ENCODE data around the gene CAMP.
A peak's percentile ranks its signal among the peaks of the same experiment; 100 is the strongest.

CAMP gene, protein sequence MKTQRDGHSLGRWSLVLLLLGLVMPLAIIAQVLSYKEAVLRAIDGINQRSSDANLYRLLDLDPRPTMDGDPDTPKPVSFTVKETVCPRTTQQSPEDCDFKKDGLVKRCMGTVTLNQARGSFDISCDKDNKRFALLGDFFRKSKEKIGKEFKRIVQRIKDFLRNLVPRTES

DNA sequence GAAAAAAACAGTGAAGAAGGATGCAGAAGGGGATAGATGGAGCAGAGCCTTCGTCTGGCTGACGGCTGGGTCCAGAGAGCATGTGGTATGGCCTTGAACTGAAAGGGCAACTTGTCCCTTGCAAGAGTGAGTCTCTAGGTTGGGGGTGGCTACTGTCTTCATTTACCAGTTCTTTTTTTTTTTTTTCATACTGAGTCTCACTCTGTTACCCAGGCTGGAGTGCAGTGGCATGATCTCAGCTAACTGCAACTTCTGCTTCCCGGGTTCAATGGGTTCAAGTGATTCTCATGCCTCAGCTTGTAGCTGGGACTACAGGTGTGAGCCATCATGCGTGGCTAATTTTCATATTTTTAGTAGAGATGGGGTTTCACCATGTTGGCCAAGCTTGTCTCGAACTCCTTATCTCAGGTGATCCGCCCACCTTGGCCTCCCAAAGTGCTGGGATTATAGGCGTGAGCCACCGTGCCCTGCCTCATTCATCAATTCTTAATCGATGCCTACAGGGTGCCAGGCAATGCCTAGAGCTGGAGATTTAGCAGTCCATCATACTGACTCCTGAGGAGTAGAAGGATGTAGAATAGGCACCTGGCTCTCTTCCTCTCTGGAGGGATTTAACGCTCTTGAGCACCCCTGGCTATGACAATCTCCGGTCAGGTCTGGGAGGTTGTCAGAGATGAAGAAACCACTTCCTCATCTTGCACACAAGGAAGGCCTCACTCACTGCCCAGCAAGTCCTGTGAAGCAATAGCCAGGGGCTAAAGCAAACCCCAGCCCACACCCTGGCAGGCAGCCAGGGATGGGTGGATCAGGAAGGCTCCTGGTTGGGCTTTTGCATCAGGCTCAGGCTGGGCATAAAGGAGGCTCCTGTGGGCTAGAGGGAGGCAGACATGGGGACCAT is at the start of gene CAMP:
CAMP (plus strand) TSS at position 880 of the 898 bp plus-strand sequence; CDS start at position 897, 17 bp downstream.
- ATAC-seq (ENCODE audit: low read depth), result peak; percentile 76
- H3K27ac Mint-ChIP-seq, result peak within 1 kb of the TSS; percentile 84

DNA sequence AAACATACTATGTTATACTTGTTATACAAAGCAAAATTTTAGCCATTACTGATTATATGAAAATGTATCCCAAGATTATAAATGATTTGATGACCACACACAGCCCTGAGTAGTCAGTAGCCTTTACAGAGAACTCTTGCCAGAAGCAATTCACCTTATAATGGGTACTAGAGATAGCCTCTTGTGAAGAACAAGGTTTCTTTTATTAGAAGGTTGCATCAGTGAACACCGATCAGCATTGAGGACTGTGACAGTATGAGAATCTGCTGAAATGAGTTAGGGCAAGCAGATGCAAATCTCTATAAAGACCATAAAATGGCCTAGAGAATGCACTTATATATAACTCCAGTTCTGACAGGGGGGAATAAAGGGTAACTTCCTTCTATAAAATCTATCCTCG is 45.2 kb upstream of the CAMP start:
- Mint-ChIP-seq H3K27me3 (no peaks in the 10 kb centered on the region), H3K4me1 (no peaks in the 10 kb centered on the region), H3K4me3 (no peak overlapping the region), H3K9me3 (no peaks in the 10 kb centered on the region), H3K36me3 (no peaks in the 10 kb centered on the region), H3K27ac (no peak overlapping the region)
- DNase-seq (ENCODE audit: low spot score in 2 of 2), result no peak
- no peak for ATAC-seq (ENCODE audit: low read depth)

More for the DNA sequence above, at the start of gene CAMP:
- H3K4me3 Mint-ChIP-seq, result peak within 1 kb of the TSS; percentile 63
- H3K9me3 Mint-ChIP-seq, result no peaks in the 10 kb centered on the region
- DNase-seq (ENCODE audit: low spot score in 2 of 2), result peak; percentile 32 to 36
- H3K4me1 Mint-ChIP-seq, result peaks cover 50% of the 10 kb centered on the region
- H3K27me3 Mint-ChIP-seq, result no peaks in the 10 kb centered on the region
- H3K36me3 Mint-ChIP-seq, result no peaks in the 10 kb centered on the region

DNA sequence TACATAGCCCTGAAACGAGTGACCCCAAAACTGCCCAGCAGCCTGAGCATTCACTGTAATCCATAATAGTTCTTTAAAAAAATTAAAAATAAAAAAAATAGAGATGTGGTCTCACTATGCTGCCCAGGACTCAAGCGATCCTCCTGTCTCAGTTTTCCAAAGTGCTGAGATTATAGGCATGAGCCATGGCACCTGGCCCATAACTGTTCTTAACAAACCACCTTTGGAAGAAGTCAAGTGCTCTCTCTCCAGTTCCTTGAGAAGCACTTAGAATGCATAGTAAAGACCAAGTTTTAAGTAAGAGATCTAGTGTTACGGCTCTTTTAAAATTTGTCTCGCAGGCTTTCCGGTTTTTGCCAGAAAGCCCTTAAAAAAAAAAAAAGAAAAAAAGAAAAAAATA is 43.3 kb upstream of the CAMP start:
- H3K27me3 Mint-ChIP-seq, result no peaks in the 10 kb centered on the region
- no peaks in the 10 kb centered on the region for H3K36me3 Mint-ChIP-seq
- no peak overlapping the region for H3K27ac Mint-ChIP-seq
- no peak overlapping the region for H3K4me3 Mint-ChIP-seq
- H3K4me1 Mint-ChIP-seq, result no peaks in the 10 kb centered on the region
- ATAC-seq (ENCODE audit: low read depth) (no peak), DNase-seq (ENCODE audit: low spot score in 2 of 2) (no peak)
- H3K9me3 Mint-ChIP-seq, result no peaks in the 10 kb centered on the region

DNA sequence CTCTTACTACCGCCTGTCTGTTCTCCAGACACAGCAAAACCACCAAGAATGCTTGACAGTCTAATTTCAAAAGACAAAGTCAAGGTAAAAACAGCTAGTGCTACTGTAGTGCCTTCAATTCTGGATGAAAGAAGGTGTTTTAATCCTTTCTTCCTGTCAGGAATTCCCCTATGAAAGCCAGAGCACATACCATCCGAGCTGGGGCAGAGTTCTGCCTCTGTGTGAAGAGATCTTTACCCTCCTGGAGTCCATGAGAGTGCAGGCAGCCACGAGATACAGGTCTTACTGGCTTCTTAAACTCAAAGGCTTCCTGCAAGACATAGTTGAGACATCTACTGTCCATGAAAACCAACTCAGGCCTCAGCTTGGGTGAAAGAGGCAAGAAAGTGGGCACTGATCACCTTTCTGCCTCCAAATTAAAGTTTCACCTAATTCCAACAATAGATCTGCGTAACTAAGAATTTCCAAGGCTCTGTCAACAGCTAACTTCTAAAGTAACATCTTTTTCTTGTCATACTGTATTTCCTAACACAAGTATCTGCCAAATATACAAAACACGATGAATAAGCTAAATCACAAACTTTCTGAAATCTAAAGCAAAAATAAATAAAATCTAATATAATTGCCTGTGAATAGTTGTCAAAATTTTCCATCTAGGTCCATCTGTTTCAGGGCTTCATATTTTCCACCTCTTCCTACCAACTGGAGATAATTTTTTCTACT is 42.6 kb upstream of the CAMP start:
- DNase-seq (ENCODE audit: low spot score in 2 of 2), result no peak
- H3K36me3 Mint-ChIP-seq, result no peaks in the 10 kb centered on the region

DNA sequence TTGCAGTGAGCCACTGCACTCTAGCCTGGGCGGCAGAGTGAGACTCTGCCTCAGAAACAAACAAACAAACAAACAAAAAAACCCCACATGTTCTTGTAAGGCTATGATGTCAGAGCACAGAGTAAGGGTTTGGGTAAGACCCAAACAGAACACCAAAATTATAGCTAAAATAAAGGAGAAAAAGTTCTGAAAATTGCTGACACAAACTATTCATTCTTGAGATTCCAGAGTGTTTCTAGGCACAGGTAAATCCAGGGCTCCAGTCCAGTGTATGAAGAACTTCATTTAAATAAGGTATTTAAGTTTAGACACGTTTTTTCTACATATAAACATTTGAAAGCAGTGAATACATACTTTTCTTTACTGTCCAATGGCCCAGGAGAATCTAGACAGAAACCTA is 39.0 kb upstream of the CAMP start:
- Mint-ChIP-seq H3K9me3 (no peaks in the 10 kb centered on the region), H3K4me1 (peaks cover 11% of the 10 kb centered on the region), H3K36me3 (no peaks in the 10 kb centered on the region), H3K27me3 (peaks cover 7% of the 10 kb centered on the region), H3K4me3 (no peak overlapping the region), H3K27ac (no peak overlapping the region)
- no peak for DNase-seq (ENCODE audit: low spot score in 2 of 2)
- ATAC-seq (ENCODE audit: low read depth), result no peak

More for the DNA sequence above, 42.6 kb upstream of the CAMP start:
- H3K4me1 Mint-ChIP-seq, result no peaks in the 10 kb centered on the region
- no peak for ATAC-seq (ENCODE audit: low read depth)
- no peak overlapping the region for H3K27ac Mint-ChIP-seq
- H3K9me3 Mint-ChIP-seq, result no peaks in the 10 kb centered on the region
- H3K27me3 Mint-ChIP-seq, result no peaks in the 10 kb centered on the region
- H3K4me3 Mint-ChIP-seq, result no peak overlapping the region

- Mint-ChIP-seq H3K4me3 (no peak overlapping the region), H3K36me3 (no peaks in the 10 kb centered on the region), H3K9me3 (no peaks in the 10 kb centered on the region), H3K4me1 (peaks cover 11% of the 10 kb centered on the region), H3K27ac (no peak overlapping the region), H3K27me3 (peaks cover 7% of the 10 kb centered on the region)
- DNase-seq (ENCODE audit: low spot score in 2 of 2), result no peak
- no peak for ATAC-seq (ENCODE audit: low read depth)
Observed at GRCh38 chr3:48185129-48185528, 38.2 kb upstream of the CAMP start.

GRCh38 chr3:48186631-48187300 is 36.5 kb upstream of the CAMP start:
- no peak for DNase-seq (ENCODE audit: low spot score in 2 of 2)
- H3K27ac Mint-ChIP-seq, result no peak overlapping the region
- H3K27me3 Mint-ChIP-seq, result peaks cover 7% of the 10 kb centered on the region
- no peak for ATAC-seq (ENCODE audit: low read depth)
- H3K36me3 Mint-ChIP-seq, result no peaks in the 10 kb centered on the region
- H3K4me3 Mint-ChIP-seq, result peak overlapping the region; percentile 82
- peaks cover 11% of the 10 kb centered on the region for H3K4me1 Mint-ChIP-seq
- H3K9me3 Mint-ChIP-seq, result no peaks in the 10 kb centered on the region

GRCh38 chr3:48187301-48187578 is 36.1 kb upstream of the CAMP start:
- Mint-ChIP-seq H3K4me1 (peaks cover 11% of the 10 kb centered on the region), H3K36me3 (no peaks in the 10 kb centered on the region)

DNA sequence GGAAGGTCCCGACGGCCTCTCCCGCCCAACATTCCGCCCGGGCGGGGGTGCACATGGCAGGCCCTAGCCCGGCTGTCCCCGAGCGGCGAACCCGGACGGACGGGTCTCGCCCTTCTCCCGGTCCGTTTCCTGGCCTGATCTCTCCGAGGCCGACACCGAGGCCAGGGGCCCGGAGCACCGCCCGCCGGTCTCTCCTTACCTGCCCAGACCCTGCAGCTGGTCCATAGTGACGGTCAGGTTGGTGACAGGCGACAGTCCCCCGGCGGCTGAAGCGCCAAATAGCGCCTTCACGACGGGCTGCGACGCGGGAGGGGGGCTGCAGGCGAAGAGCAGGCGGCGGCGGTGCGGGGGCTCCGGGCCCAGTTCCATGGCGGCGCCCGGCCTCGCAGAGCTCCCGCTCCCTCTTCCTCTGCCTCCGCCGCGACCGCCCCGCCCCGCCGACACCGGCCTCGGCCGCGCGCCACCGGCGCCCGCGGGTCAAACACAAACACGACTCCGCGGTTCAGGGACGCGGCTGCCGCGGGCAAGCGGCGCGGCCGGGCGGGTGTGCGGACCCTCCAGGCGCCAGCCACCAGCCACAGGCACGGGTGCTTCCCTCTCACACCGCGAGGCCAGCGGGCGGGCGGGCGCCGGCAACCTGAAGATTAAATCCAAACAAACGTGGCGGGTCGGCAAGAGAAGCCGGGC is 35.6 kb upstream of the CAMP start:
- Mint-ChIP-seq H3K4me1 (peaks cover 11% of the 10 kb centered on the region), H3K4me3 (peak overlapping the region; percentile 94), H3K36me3 (no peaks in the 10 kb centered on the region), H3K27ac (peak overlapping the region; percentile 85), H3K9me3 (no peaks in the 10 kb centered on the region), H3K27me3 (peaks cover 7% of the 10 kb centered on the region)
- ATAC-seq (ENCODE audit: low read depth), result peak; percentile 2
- DNase-seq (ENCODE audit: low spot score in 2 of 2), result peak; percentile 18 to 40

More at GRCh38 chr3:48187301-48187578, 36.1 kb upstream of the CAMP start:
- Mint-ChIP-seq H3K9me3 (no peaks in the 10 kb centered on the region), H3K27me3 (peaks cover 7% of the 10 kb centered on the region), H3K4me3 (peak overlapping the region; percentile 82), H3K27ac (no peak overlapping the region)
- ATAC-seq (ENCODE audit: low read depth), result no peak
- DNase-seq (ENCODE audit: low spot score in 2 of 2), result no peak

- peak within 1 kb of the TSS; percentile 85 for H3K27ac Mint-ChIP-seq
- H3K27me3 Mint-ChIP-seq, result peaks cover 7% of the 10 kb centered on the region
- H3K4me1 Mint-ChIP-seq, result peaks cover 11% of the 10 kb centered on the region
- H3K4me3 Mint-ChIP-seq, result peak within 1 kb of the TSS; percentile 94
- ATAC-seq (ENCODE audit: low read depth) (peak; percentile 98), DNase-seq (ENCODE audit: low spot score in 2 of 2) (peak; percentile 79 to 90)
- no peaks in the 10 kb centered on the region for H3K9me3 Mint-ChIP-seq
- no peaks in the 10 kb centered on the region for H3K36me3 Mint-ChIP-seq
Observed at GRCh38 chr3:48188266-48189201, 34.8 kb upstream of the CAMP start, which contains the start of gene CDC25A. Gene CDC25A (minus strand): TSS chr3:48188417. CDS start chr3:48187947, 470 bp downstream.

DNA sequence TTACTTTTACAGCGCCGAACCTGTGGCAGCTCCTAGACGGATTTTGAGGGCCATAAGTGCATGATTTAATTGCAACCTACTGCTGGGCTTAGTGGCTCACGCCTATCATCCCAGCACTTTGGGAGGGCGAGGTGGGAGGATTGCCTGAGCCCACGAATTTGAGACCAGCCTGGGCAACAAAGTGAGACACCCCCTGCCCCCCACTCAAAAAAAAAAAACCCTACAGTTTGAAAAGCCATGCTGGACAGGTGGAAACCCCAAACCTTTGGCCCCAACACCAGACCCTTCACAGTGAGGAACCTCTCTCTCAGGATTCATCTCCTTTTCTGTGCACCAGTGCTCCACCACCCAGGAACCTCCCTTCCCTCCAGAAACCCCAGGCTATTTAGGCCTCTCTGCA is 34.0 kb upstream of the CAMP start:
- peaks cover 7% of the 10 kb centered on the region for H3K27me3 Mint-ChIP-seq
- DNase-seq (ENCODE audit: low spot score in 2 of 2), result no peak
- H3K4me1 Mint-ChIP-seq, result peaks cover 16% of the 10 kb centered on the region
- no peak overlapping the region for H3K27ac Mint-ChIP-seq
- no peaks in the 10 kb centered on the region for H3K36me3 Mint-ChIP-seq
- peak overlapping the region; percentile 1 for H3K4me3 Mint-ChIP-seq
- no peak for ATAC-seq (ENCODE audit: low read depth)
- H3K9me3 Mint-ChIP-seq, result no peaks in the 10 kb centered on the region

DNA sequence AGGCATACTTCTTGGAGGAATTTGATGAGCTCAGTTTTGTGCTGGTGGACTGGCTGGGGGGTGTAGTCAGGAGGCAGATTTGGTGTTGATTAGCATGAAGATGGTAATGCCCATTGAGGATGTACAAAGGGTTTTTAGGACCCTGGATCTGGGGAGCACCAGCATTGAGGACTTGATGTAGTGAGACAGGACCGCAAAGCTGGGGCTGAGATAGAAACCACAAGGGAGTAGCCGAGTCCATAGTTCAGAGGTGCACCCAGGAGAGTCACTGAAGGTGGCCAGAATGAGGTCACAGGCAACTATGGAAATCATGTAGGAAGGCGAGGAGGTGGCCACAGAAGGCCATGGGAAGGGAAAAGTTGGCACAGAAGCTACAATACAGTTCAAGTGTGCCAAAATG is 32.4 kb upstream of the CAMP start:
- Mint-ChIP-seq H3K4me1 (peaks cover 18% of the 10 kb centered on the region), H3K27me3 (peaks cover 7% of the 10 kb centered on the region), H3K9me3 (no peaks in the 10 kb centered on the region), H3K27ac (no peak overlapping the region), H3K36me3 (no peaks in the 10 kb centered on the region), H3K4me3 (no peak overlapping the region)
- DNase-seq (ENCODE audit: low spot score in 2 of 2) (no peak), ATAC-seq (ENCODE audit: low read depth) (no peak)
